HS-5 (cell line): Measurements from ENCODE around the gene IL36RN.

Experiments used
- DNase-seq: peaks from one replicate; pipeline ENCODE4 v3.0.0-alpha.2; 2012; ENCODE audit warnings: low read depth

IL36RN gene

GRCh38 chr2:113058998-113059960 is at the start of gene IL36RN:
Gene IL36RN (plus strand): TSS chr2:113059198. CDS start chr2:113059439, 241 bp downstream.
- no peak for DNase-seq

DNA sequence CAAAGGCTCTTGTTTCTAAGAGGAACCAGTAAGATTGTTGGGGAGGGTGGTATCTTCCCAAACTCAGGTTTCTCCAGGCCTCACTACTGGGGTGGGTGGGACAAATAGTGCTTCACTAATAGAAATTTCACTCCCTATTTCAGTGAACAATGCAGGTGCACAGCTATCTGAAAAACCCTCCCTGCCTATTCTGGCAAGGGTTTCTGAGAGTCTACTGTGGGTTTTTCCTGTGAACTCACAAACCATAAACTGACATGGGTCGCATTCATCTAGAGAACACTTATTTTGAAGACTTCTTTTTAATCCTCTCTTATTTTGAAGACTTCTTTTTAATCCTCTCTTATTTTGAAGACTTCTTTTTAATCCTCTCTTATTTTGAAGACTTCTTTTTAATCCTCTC is 49.4 kb upstream of the IL36RN start:
- no peak for DNase-seq

DNA sequence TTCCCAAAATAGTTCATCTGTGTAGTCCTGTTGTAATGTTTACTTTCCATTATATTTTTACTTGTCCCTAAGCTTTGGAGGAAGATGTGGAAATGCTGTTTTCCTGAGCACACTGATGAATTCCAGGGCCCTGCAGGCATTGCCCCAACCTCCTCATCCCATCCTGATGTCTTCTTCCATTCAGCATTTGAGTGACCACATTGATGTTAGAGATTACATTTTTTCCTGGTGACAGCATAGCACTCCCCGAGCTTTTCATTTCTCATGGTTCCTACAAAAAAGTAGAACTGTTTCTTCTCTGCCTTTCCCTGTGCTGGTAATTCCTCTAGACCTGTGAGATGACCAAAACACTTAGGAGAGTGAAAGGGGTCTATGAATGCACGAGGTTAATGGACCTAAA is 48.9 kb upstream of the IL36RN start:
- DNase-seq: peak; percentile 11

GRCh38 chr2:113011108-113011507 is 47.9 kb upstream of the IL36RN start:
- DNase-seq: no peak

DNA sequence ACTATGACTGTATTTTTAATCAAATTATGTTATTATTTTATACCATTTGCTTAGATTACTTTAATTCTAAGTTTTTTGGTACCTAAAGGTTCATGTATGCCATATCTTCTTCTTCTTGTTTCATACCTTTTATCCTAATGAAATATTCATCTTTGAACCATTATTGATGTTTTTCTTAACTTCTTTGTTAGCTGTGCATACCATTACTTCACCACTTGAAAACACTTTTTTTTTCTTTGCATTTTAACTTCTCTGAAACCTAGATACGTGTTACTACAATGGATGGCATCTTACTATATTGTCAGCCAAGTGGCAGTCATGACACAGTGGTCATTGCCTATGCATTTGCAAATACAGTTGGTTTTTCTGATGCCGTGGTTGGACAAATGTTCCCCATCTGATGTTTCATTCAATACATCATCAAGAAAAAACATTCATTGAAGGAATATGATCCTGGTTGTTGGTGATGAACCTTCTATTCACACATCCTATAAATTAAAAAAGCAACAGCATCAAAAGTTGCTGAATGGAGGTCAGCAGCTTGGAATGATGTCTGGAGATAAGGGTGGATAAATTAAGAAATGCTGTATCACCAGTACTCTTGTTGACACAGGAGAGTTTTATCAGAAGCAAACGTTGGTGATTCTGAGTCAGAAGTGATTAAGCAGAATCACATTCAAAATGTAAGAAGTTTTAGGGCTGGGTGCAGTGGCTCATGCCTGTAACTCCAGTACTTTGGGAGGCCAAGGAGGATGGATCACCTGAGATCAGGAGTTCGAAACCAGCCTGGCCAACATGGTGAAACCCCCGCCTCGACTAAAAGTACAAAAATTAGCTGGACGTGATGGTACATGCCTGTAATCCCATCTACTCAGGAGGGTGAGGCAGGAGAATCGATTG is 46.3 kb upstream of the IL36RN start:
- DNase-seq: peak; percentile 71

- no peak for DNase-seq
These were observed 45.7 kb upstream of the IL36RN start for GRCh38 chr2:113013336-113013661.

DNA sequence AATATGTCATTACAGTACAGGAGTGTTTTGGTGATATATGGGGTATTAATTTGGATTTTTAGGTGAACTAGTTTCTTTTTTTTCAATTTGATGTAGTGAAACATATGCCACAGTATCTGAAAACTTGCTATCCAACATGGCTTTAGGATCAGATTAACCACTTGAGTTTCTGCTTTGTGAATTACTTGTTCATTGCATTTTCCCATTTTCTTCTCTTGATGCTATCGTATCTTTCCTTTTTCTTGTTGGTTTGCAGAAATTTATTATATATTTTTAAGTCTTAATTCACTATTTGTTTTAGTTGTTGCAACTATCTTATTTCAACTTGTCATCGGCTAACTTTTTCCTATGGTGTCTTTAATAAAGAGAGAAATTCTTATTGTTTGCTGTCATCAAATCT is 44.9 kb upstream of the IL36RN start:
- DNase-seq: no peak

DNA sequence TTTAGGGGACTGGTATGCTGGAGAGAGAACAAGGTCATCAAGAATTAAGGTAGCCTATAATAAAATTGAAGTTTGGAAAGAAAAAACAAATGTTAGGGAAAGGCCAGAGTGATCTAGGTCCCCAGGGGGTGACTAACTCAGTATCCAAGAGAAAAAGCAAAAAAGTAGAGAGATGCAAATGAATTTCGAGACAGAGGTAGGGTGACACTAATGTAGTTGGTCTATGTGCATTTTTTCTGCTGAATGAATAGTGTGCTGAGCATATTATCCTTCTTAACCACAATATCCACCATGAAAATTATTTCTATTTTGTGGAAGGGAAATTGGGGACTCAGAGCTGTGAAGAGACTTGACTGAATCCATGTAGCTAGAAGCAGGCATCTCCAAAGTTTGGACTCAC is 44.0 kb upstream of the IL36RN start:
- DNase-seq: no peak

DNA sequence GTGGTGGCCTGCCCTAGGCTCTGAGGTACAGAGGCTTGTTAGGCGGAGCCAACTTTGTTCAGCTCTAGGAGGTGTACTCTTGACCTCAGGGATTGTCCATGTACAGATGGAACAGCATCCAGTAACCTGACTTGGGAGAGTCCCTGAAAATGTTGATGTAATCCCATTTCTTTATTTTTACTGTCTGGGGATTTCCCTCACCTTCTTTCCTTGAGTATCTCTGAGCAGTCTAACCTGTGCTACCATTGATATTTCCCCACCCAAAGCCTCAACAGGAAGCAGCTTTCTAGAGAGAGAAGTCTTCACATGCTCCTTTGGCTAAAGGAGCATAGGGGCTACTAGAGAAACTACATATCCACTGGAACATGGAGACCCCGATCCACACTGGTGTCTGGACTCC is 43.3 kb upstream of the IL36RN start:
- no peak for DNase-seq

GRCh38 chr2:113018509-113018908 is 40.5 kb upstream of the IL36RN start:
- no peak for DNase-seq

GRCh38 chr2:113021312-113021711 is 37.7 kb upstream of the IL36RN start:
- no peak for DNase-seq

DNA sequence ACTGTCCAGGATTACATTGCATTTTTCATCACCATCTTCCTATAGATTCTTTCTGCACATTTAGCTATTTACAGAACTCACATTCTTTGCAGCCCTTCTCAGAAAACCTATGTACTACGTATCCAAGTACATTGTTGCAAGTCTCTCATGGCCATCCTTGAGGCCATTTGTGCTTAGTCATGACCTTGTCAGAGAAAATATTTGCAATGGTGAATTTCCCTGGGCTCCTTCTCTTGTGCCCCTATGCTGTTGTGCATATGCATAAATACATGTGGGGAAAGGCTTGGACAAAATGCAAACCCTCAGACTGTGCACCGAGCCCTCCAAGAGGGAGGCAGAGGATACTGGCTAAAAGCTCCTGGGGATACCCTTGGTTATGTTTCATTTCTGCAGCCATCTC is 34.2 kb upstream of the IL36RN start:
- DNase-seq: no peak

- DNase-seq: no peak
These were observed 33.3 kb upstream of the IL36RN start for GRCh38 chr2:113025737-113026136.

GRCh38 chr2:113027691-113028090 is 31.3 kb upstream of the IL36RN start:
- DNase-seq: no peak

DNA sequence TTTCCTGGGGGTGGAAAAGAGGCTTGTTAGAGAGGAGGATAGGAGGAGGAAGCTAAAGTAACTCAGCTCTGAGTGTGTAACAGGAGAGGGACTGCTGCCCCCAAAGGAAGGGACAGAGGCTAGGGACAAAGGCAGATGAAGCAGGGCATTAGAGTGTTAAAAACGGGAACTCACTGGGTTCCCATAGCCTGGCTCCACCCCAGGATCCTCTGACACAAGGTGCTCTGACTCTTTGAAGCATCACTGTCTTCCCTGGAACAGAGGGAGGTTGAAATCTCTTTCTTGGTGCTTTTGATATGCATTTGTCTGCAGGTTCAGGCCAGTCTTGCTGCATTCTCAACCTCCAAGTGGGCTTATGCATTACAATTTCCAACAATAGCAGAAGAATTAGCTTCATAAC is 30.9 kb upstream of the IL36RN start:
- no peak for DNase-seq

DNA sequence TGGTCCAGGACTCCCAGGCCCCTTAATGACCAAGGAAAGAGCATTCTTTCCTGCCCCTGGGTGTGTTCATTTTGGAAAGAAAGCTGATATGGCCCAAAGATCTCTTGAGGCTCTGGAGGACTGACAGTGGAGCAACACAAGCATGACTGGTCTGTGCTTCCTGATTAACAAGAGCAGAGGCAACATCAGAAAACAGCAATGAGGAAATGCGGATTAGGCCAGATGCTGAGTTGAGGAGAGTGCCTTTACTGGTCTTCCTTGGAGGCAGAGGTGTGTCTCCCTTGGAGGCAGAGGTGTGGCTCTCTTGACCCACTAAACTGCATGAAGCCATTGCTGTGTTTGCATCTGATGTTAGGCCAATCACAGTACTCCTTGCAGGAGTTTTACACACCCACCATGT is 26.3 kb upstream of the IL36RN start:
- no peak for DNase-seq

GRCh38 chr2:113034016-113034415 is 25.0 kb upstream of the IL36RN start:
- DNase-seq: no peak

- no peak for DNase-seq
These were observed 22.2 kb upstream of the IL36RN start for GRCh38 chr2:113036763-113037162.

GRCh38 chr2:113038291-113038690 is 20.7 kb upstream of the IL36RN start:
- no peak for DNase-seq

DNA sequence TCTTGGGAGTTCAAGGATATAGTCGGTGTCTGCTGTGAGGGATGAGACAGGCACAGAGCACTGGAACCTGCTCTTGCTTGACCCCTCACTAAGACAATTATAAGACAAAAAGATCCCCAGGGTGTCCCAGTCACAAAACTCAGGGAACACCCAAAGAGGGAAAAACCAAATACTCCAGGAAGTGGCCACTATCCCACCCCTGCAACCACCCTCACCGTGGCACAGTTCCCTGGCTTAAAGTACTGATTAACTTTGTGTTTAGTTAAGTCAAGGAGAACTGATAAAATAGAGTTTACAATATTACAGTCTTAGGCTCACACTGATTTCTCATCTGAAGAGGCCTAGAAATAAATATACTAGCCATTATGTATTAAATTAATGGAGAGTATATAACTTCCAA is 19.8 kb upstream of the IL36RN start:
- DNase-seq: no peak

- no peak for DNase-seq
These were observed 19.3 kb upstream of the IL36RN start for GRCh38 chr2:113039719-113040118.

DNA sequence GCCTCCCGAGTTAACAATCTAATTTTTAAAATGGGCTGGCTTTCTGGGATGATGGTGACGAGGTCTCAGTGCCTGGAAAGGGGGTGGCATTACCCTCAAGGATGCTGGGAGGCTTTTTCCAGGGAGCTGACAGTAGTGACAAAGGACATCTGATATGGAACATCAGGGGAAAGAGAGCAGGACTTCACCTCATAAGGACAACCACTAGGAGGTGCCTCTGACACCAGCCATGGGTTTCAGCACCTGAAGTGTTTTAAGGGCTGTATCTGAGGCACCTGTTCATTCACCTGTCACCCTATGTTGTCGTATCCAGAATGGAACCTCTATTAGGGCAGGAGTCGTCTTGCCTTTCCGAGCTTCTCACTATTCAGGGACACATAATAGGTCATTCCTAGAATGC is 17.1 kb upstream of the IL36RN start:
- DNase-seq: no peak

DNA sequence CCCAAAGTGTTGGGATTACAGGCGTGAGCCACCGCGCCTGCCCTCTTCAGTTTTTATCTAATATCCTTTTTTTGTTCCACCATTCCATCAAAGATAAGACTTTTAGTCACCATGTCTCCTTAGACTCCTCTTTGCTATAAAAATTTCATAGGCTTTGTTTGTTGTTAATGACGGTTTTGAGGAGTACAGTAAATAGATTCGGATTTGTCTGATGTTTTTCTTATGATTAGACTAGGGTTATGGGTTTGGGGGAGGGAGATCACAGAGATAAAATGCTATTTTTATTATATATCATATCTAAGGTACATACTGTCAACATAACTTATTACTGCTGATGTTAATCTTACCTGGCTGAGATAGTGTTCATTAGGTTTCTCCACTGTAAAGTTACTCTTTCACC is 12.5 kb upstream of the IL36RN start:
- no peak for DNase-seq
